ENCODE measurements around the gene RNF141.

Gene RNF141

DNA sequence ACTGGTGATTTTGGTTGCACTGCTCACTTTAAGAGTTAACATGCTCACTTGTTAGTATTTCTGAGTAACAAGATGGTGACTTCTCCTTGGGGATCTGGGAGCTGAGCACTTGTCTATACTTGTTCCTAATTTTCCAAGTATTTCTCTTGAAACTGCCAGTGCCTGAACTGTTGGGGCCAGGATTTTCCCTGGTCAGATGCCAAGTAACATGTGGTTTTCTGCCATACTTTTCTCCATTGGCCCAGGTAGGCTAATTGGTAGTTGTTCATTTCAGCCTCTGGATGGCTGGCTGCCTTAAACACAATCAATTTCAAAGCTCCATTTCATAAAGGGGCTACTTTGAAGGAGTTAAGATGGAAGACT, 35.0 kb downstream of the RNF141 start:
- no peaks in the 10 kb centered on the region for H3K27me3 ChIP-seq (ENCODE audit: insufficient read depth, low read length)
- no peaks in the 10 kb centered on the region for H3K4me1 ChIP-seq (ENCODE audit: control insufficient read depth, insufficient read depth, low read length, unreplicated experiment)
- no peaks in the 10 kb centered on the region for H3K79me2 ChIP-seq (ENCODE audit: control insufficient read depth, insufficient read depth, low read length, unreplicated experiment)
- no peak overlapping the region for H3K4me3 ChIP-seq (ENCODE audit: low read depth, low read length)
- H3K36me3 ChIP-seq (ENCODE audit: insufficient read depth, low read length) = peaks cover 6% of the 10 kb centered on the region; the same call in 1 of the 2 replicates
- H3K27ac ChIP-seq (ENCODE audit: low read depth, low read length) = no peak overlapping the region
- no peak overlapping the region for H2AFZ ChIP-seq (ENCODE audit: low read length, unreplicated experiment)

DNA sequence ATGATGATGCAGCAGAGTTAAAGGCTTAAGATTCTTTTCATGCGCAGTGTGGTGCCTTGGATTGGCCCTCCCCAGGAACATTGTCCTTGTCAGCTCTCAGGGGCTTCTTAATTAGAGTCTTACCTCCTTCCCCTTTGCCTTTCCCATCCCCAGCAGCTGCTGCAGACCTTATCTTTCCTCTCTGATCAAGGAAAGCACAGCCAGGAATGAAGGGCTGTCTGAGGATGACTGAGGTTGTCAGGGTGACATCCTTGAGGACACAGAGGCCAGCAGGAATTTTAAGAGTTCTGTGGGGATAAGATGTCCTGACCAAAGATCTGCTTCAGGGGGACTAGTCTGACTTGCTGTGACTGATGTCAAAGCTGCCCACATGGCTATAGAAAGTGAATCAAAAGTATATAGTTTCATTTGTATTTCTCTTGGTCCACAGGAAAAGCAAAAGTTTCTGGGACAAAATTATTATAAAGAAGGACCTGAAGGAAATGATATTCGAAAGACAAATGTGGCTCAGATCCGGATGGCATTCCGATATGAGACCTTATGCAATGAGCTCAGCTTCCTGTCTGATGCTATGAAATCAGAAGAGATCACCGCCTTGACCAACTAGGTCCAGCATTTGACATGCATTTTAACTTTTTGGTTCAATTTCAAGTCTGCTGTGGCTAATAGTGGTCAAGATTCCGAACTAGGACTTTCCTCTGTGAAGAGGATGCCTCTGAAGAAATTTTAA, 35.5 kb downstream of the RNF141 start:
- Histone ChIP-seq H3K4me3 (ENCODE audit: low read depth, low read length) (no peak overlapping the region), H3K27me3 (ENCODE audit: insufficient read depth, low read length) (no peaks in the 10 kb centered on the region), H2AFZ (ENCODE audit: low read length, unreplicated experiment) (no peak overlapping the region), H3K27ac (ENCODE audit: low read depth, low read length) (no peak overlapping the region), H3K36me3 (ENCODE audit: insufficient read depth, low read length) (peaks cover 6% of the 10 kb centered on the region; the same call in 1 of the 2 replicates), H3K79me2 (ENCODE audit: control insufficient read depth, insufficient read depth, low read length, unreplicated experiment) (no peaks in the 10 kb centered on the region), H3K4me1 (ENCODE audit: control insufficient read depth, insufficient read depth, low read length, unreplicated experiment) (no peaks in the 10 kb centered on the region)

DNA sequence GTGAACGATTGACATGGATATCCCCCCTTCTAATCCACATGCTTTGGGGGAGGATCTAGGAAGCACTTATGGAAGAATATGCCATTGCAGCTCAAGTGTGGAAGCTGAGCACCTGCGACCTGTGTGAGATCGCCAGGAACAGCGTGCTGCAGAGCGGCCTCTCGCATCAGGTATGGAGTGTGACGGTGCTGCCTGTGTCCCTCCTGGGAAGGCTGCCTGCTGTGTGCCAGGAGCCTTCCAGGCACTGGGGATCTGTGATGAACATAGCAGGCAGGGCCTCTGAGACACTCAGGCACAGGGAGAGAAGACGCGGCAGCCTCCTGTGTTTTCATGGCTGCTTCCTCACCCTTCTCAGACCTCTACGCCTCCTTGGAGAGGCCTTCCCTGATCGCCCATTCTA, 36.5 kb downstream of the RNF141 start:
- H3K4me1 ChIP-seq (ENCODE audit: control insufficient read depth, insufficient read depth, low read length, unreplicated experiment) = no peaks in the 10 kb centered on the region
- H3K79me2 ChIP-seq (ENCODE audit: control insufficient read depth, insufficient read depth, low read length, unreplicated experiment) = no peaks in the 10 kb centered on the region
- no peak overlapping the region for H2AFZ ChIP-seq (ENCODE audit: low read length, unreplicated experiment)
- no peak overlapping the region for H3K27ac ChIP-seq (ENCODE audit: low read depth, low read length)
- H3K27me3 ChIP-seq (ENCODE audit: insufficient read depth, low read length) = no peaks in the 10 kb centered on the region
- no peak overlapping the region for H3K4me3 ChIP-seq (ENCODE audit: low read depth, low read length)
- H3K36me3 ChIP-seq (ENCODE audit: insufficient read depth, low read length) = peaks cover 6% of the 10 kb centered on the region; the same call in 1 of the 2 replicates

DNA sequence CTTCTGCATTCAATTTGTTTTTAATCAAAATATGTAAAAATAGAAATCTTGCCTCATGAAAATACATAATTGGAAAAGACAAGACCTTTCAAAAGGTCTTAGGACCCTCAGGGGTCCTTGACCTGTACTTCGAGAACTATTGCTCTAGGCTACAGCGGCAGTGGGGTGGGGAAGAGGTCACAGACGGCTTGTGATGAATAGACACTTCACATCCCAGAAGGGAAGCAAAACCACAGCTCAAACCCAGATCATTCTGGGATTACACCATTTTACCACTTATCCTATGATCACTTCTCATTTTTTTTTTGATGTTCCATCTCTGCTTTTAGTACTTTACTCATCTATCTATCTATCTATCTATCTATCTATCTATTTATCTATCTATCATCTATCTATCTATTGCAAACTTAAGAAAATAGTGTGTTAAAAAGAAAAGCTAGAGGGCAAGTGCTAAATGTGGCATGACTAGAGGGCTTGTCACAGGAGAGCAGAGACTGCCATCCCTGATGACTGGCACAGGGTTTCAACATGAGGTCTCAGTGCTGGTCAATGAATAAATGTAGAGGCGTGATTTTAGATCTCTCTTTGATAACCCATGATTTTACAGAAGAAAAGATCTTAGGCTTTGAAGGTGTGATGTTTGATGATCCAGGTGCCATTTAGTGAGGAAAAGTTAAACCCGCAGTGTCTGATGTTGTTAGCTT, 37.1 kb downstream of the RNF141 start:
- no peak overlapping the region for H3K27ac ChIP-seq (ENCODE audit: low read depth, low read length)
- no peaks in the 10 kb centered on the region for H3K27me3 ChIP-seq (ENCODE audit: insufficient read depth, low read length)
- H3K36me3 ChIP-seq (ENCODE audit: insufficient read depth, low read length) = peaks cover 6% of the 10 kb centered on the region; the same call in 1 of the 2 replicates
- H2AFZ ChIP-seq (ENCODE audit: low read length, unreplicated experiment) = no peak overlapping the region
- no peak overlapping the region for H3K4me3 ChIP-seq (ENCODE audit: low read depth, low read length)
- H3K4me1 ChIP-seq (ENCODE audit: control insufficient read depth, insufficient read depth, low read length, unreplicated experiment) = no peaks in the 10 kb centered on the region
- no peaks in the 10 kb centered on the region for H3K79me2 ChIP-seq (ENCODE audit: control insufficient read depth, insufficient read depth, low read length, unreplicated experiment)

DNA sequence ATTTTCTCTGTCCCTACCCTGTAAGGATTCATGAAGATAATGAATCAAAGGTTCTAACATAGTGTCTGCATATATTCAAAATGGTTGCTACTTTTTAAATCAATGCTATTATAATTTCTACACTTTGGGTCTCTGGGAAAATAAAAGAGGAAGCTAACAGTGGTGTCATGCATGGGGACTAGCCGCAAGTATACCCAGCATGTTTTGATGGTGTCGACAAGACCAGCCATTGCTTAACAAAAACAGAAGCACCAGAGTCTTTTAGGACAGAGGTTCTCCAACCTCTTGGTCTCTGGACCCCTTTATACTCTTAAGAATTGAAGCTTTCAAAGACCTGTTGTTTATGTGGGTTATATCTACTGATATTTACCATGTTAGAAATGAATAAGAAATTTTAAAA, 37.8 kb downstream of the RNF141 start:
- Histone ChIP-seq H3K79me2 (ENCODE audit: control insufficient read depth, insufficient read depth, low read length, unreplicated experiment) (no peaks in the 10 kb centered on the region), H3K27me3 (ENCODE audit: insufficient read depth, low read length) (no peaks in the 10 kb centered on the region), H2AFZ (ENCODE audit: low read length, unreplicated experiment) (no peak overlapping the region), H3K27ac (ENCODE audit: low read depth, low read length) (no peak overlapping the region), H3K36me3 (ENCODE audit: insufficient read depth, low read length) (peaks cover 6% of the 10 kb centered on the region; the same call in 1 of the 2 replicates), H3K4me3 (ENCODE audit: low read depth, low read length) (no peak overlapping the region), H3K4me1 (ENCODE audit: control insufficient read depth, insufficient read depth, low read length, unreplicated experiment) (no peaks in the 10 kb centered on the region)

DNA sequence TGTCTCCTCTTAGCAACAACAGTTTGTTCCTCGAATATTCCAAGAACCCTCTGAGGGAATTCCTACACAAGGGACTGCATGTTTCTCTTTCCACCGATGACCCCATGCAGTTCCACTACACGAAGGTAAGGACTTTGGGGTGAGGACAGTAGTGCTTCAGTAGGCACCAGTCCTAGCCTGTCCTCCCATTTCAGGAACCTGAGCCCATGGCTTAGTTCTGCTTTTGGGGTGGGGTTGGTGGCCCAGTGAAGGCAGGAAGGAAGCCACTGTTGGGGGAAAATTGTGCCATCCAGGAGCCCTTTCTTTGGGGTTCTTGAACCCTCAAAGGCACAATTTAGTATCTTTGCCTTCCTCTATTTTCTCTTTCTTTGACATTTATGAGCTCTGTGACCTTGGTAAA, 38.2 kb downstream of the RNF141 start:
- H3K27ac ChIP-seq (ENCODE audit: low read depth, low read length) = no peak overlapping the region
- H3K4me1 ChIP-seq (ENCODE audit: control insufficient read depth, insufficient read depth, low read length, unreplicated experiment) = no peaks in the 10 kb centered on the region
- no peak overlapping the region for H3K4me3 ChIP-seq (ENCODE audit: low read depth, low read length)
- H2AFZ ChIP-seq (ENCODE audit: low read length, unreplicated experiment) = no peak overlapping the region
- peaks cover 6% of the 10 kb centered on the region; the same call in 1 of the 2 replicates for H3K36me3 ChIP-seq (ENCODE audit: insufficient read depth, low read length)
- H3K27me3 ChIP-seq (ENCODE audit: insufficient read depth, low read length) = no peaks in the 10 kb centered on the region
- no peaks in the 10 kb centered on the region for H3K79me2 ChIP-seq (ENCODE audit: control insufficient read depth, insufficient read depth, low read length, unreplicated experiment)

DNA sequence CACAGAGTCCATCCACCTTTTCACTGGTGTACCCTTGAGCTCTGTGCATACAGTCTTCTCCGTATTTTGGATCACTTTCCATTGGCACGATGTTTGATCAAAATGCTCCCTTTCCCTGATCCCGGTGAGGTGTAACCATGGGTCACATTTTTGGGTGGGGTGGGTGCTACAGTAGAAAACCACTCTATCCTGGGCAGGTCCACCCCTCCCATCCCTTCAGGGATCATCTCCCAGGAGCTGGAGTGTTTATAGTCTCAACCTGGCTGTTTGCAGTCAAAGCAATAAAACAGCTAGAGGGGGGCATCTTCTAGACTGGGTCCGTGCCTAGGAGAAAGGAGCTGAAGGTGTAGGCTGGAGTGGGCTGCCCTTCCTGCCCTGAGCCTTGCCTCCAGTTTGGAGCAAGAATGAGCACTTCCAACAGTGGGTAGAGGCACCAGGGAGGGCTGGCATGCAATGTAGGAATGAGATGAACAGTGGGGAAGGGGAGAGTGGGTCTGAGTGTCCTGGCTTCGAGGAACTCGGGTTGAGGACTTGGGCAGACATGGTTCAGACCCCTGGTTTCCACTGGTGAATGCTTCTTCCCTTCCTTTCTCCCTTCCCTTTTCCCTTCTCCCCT, 38.8 kb downstream of the RNF141 start:
- H3K4me3 ChIP-seq (ENCODE audit: low read depth, low read length) = no peak overlapping the region
- H3K27ac ChIP-seq (ENCODE audit: low read depth, low read length) = no peak overlapping the region
- no peak overlapping the region for H2AFZ ChIP-seq (ENCODE audit: low read length, unreplicated experiment)
- H3K4me1 ChIP-seq (ENCODE audit: control insufficient read depth, insufficient read depth, low read length, unreplicated experiment) = no peaks in the 10 kb centered on the region
- H3K79me2 ChIP-seq (ENCODE audit: control insufficient read depth, insufficient read depth, low read length, unreplicated experiment) = no peaks in the 10 kb centered on the region
- no peaks in the 10 kb centered on the region for H3K27me3 ChIP-seq (ENCODE audit: insufficient read depth, low read length)
- H3K36me3 ChIP-seq (ENCODE audit: insufficient read depth, low read length) = peaks cover 6% of the 10 kb centered on the region; the same call in 1 of the 2 replicates

DNA sequence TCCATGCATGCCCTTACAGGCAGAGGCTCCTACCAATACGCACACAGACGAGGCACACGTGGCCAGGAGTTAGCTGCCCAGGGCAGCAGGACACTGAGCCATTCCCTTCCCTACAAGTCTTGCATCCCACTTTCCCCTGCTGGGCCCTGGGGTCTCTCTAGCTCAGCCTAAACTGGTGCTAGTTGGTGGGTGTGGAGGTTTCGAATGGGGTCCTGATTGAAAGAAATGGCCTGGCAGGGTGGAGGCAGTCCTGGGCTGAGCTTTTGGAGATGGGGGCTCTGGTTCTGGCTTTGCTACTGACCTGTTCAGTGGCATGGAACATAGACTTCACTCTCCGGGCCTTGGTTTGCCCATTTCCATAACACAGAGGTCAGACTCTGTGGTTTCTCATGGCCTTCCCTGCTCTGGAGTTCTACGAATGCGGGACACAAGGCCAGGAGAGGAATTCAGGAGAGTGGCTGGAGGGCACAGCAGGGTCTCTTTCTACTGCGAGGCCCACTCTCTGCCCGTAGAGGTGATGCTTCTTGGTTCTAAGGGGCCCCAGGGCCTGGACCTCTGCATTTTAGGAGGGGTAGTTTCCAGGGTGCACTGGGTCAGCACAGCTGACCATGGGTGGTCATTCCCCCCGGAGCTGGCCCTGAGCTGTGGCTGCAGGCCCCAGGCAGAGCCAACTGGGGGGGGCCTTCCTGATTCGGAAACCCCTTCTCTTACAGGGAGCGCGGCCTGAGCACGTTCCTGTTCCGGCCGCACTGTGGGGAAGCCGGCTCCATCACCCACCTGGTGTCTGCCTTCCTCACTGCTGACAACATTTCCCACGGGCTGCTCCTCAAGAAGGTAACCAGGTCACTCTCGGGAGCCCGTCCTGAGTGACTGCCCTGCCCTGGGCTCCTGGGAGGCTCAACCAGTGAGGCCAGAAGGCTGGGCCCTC, 40.0 kb downstream of the RNF141 start:
- Histone ChIP-seq H3K27ac (ENCODE audit: low read depth, low read length) (no peak overlapping the region), H3K4me3 (ENCODE audit: low read depth, low read length) (no peak overlapping the region), H3K79me2 (ENCODE audit: control insufficient read depth, insufficient read depth, low read length, unreplicated experiment) (no peaks in the 10 kb centered on the region), H3K4me1 (ENCODE audit: control insufficient read depth, insufficient read depth, low read length, unreplicated experiment) (no peaks in the 10 kb centered on the region), H3K27me3 (ENCODE audit: insufficient read depth, low read length) (no peaks in the 10 kb centered on the region), H3K36me3 (ENCODE audit: insufficient read depth, low read length) (peaks cover 2% of the 10 kb centered on the region; the same call in 1 of the 2 replicates), H2AFZ (ENCODE audit: low read length, unreplicated experiment) (no peak overlapping the region)

DNA sequence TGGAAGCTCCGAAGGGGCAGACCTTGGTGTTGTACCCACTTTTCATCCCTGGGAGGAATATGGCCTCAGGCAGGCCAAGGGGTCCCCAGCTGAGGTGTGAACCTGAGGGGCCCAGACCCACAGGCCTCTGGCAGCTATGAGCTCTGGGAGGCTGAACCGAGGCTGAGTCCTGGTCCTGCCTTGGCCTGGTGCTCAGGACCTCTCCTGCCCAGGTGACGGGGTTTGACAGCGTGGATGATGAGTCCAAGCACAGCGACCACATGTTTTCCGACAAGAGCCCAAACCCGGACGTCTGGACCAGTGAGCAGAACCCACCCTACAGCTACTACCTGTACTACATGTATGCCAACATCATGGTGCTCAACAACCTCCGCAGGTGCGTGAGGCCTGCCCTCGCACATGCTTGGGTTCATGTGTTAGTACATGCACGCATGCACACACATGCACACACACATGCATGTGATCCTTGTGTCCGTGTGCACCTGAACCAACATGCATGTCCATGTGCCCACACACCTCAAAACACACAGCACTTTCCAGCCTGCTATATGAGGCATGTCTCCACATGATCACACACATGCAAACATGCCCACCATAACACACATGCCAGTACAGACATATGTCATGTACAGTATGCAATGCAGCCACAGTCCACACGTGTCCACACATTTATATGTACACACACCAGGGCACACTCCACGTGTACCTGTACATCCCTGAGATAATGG, 40.9 kb downstream of the RNF141 start:
- H3K4me3 ChIP-seq (ENCODE audit: low read depth, low read length) = no peak overlapping the region
- H3K27me3 ChIP-seq (ENCODE audit: insufficient read depth, low read length) = no peaks in the 10 kb centered on the region
- no peaks in the 10 kb centered on the region for H3K79me2 ChIP-seq (ENCODE audit: control insufficient read depth, insufficient read depth, low read length, unreplicated experiment)
- H3K4me1 ChIP-seq (ENCODE audit: control insufficient read depth, insufficient read depth, low read length, unreplicated experiment) = no peaks in the 10 kb centered on the region
- H3K36me3 ChIP-seq (ENCODE audit: insufficient read depth, low read length) = no peaks in the 10 kb centered on the region
- H3K27ac ChIP-seq (ENCODE audit: low read depth, low read length) = no peak overlapping the region
- H2AFZ ChIP-seq (ENCODE audit: low read length, unreplicated experiment) = no peak overlapping the region

DNA sequence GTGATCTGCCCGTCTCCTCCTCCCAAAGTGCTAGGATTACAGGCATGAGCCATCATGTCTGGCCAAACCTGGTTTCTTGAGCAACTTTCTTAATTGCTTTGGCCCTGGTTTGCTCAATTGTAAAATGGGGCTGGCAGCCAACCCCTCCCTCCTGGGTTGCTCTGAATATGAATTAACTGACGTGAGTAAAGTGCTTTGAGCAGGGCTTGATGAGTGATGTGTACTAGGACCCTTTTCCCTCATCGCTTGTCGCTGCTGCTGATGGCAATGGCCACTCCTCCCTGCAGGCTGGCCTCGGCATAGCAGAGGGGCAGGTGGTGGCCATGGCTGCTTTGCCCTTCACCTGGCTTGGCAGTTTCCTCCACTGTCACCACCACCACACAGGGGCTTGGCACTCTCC, 41.5 kb downstream of the RNF141 start:
- no peaks in the 10 kb centered on the region; the same call in 1 of the 2 replicates for H3K36me3 ChIP-seq (ENCODE audit: insufficient read depth, low read length)
- no peaks in the 10 kb centered on the region for H3K27me3 ChIP-seq (ENCODE audit: insufficient read depth, low read length)
- H3K27ac ChIP-seq (ENCODE audit: low read depth, low read length) = no peak overlapping the region
- H3K4me1 ChIP-seq (ENCODE audit: control insufficient read depth, insufficient read depth, low read length, unreplicated experiment) = no peaks in the 10 kb centered on the region
- H3K4me3 ChIP-seq (ENCODE audit: low read depth, low read length) = no peak overlapping the region
- no peaks in the 10 kb centered on the region for H3K79me2 ChIP-seq (ENCODE audit: control insufficient read depth, insufficient read depth, low read length, unreplicated experiment)
- H2AFZ ChIP-seq (ENCODE audit: low read length, unreplicated experiment) = no peak overlapping the region
